Ovary (tissue), 9 donors: ENCODE measurements around the gene GGACT. TPM values are rescaled to one million over a fixed set of nuclear protein-coding genes. Genes with fewer than 3 reads are reported as not detected.

Source experiments
- DNase-seq, 5 donors: peaks; one replicate each; pipeline ENCODE4 v3.0.0-alpha.2; 2019 to 2020
- H3K27ac ChIP-seq, 2 donors: fragments of 200-600 bp; one replicate each; pipeline versions ENCODE4 v1.5.1 to v1.8.0; 2019 to 2022
- H3K27me3 ChIP-seq: fragments of 200-600 bp; one replicate; pipeline ENCODE4 v1.8.0; 2022
- H3K36me3 ChIP-seq: fragments of 200-600 bp; sonication (generic); one replicate; pipeline ENCODE4 v1.5.1; 2019
- H3K4me1 ChIP-seq: one replicate; pipeline ENCODE4 v1.8.1; 2013; ENCODE audit warnings: mild to moderate bottlenecking, moderate library complexity; ENCODE audit not compliant: insufficient read depth
- H3K4me3 ChIP-seq: fragments of 200-600 bp; sonication (generic); one replicate; pipeline ENCODE4 v1.5.1; 2017
- H3K9me3 ChIP-seq, 2 donors: fragments of 200-600 bp in 1 of 2; sonication (generic) in 1 of 2; one replicate each; pipeline versions ENCODE4 v1.5.1 to v1.8.1; 2013 to 2019; ENCODE audit warnings: mild to moderate bottlenecking in 1 of 2, moderate library complexity in 1 of 2
- CTCF ChIP-seq, 3 donors: fragments of 450-650 bp in 2 of 3; fragments of 200-600 bp in 1 of 3; IDR thresholded peaks; one replicate each; pipeline versions ENCODE4 v1.5.1 to v1.8.0; 2016 to 2022; ENCODE audit warnings: antibody characterized with exemption in 3 of 3, mild to moderate bottlenecking in 1 of 3
- EP300 ChIP-seq: sonication (generic); formaldehyde crosslinking; IDR thresholded peaks from one replicate; pipeline ENCODE4 v1.6.1; 2017; ENCODE audit warnings: antibody characterized with exemption
- POLR2A ChIP-seq: fragments of 450-650 bp; IDR thresholded peaks from one replicate; pipeline ENCODE4 v1.6.1; 2017; ENCODE audit warnings: antibody characterized with exemption, mild to moderate bottlenecking, moderate library complexity
- WGBS, 3 donors: extraction: QIAGEN DNeasy Blood & Tissue Kit in 1 of 3; methylation state at CpG; one replicate each; pipeline versions ENCODE4 v1.1.5 to v1.1.7; 2013 to 2017; 5-methylcytosine and 5-hydroxymethylcytosine counted together
- intact Hi-C, 4 donors: fragments of 100-400 bp; cut with DNase I; formaldehyde crosslinking; loops; one replicate each; pipeline versions ENCODE4 v1.11.0 to v1.15.1; 2022 to 2023
- polyA plus RNA-seq, 2 donors: library from polyadenylated mRNA; stranded (reverse); fragments of 200-250 nt in 1 of 2; fragments of 350-450 nt in 1 of 2; fragmentation: Illumina TruSeq in 1 of 2; extraction: RNeasy Lipid Tissue Mini Kit (QIAGEN cat#74804) in 1 of 2; gene quantifications; one replicate each; pipeline ENCODE4 v1.2.3, GENCODE V29; 2013 to 2014
- total RNA-seq, 7 donors: library from RNA; depleted of rRNA in 2 of 7; stranded (reverse); fragments of >200 nt in 2 of 7; fragmentation: NEBNext Ultra II Directional in 3 of 7; extraction: Animal tissue kit (Norgen Biotek cat#: 25700) in 3 of 7; gene quantifications; one replicate each; pipeline versions ENCODE4 v1.1.0 to v1.2.4, GENCODE V29; 2016 to 2023
- donor health status: DM: no; HTN: no; CAD: no; lungs with moderate emphysema.
- donor health status: DM: no; HTN: no; CAD: no.
- donor health status: Bipolar disorder and iron deficiency.
- donor health status: DM: yes; HTN: yes; CAD: no.
- donor health status: DM: no; HTN: no; CAD: no.
- donor health status: DM: yes; HTN: yes; CAD: no.

GGACT gene
- total and polyA plus RNA-seq, 9 donors, result 1.8 to 7.4 (median 2.7) TPM

- no peak overlapping the region for H3K27ac ChIP-seq
- TF ChIP-seq CTCF (IDR thresholded peaks at IDR 0.05) (no peak), EP300 (no peak), POLR2A (no peak)
- 95 to 96% (median 96%) methylated on average over 11 of the region's 11 CpGs for WGBS, 3 donors
Measured at GRCh38 chr13:100510208-100510957, 78.2 kb downstream of the GGACT start.

GRCh38 chr13:100508996-100509395 is 79.6 kb downstream of the GGACT start:
- TF ChIP-seq CTCF (IDR thresholded peaks at IDR 0.05) (no peak), EP300 (no peak), POLR2A (no peak)
- Histone ChIP-seq H3K27ac (no peak overlapping the region), H3K9me3 (no peaks in the 10 kb centered on the region), H3K27me3 (no peaks in the 10 kb centered on the region), H3K36me3 (no peaks in the 10 kb centered on the region), H3K4me3 (no peak overlapping the region), H3K4me1 (peaks cover 4% of the 10 kb centered on the region)
- WGBS, 3 donors, result 27 to 51% (median 47%) methylated on average over 8 of the region's 8 CpGs
- intact Hi-C loops, result no loop called here
- no peak for DNase-seq

More at GRCh38 chr13:100510208-100510957, 78.2 kb downstream of the GGACT start:
- Histone ChIP-seq H3K9me3 (no peaks in the 10 kb centered on the region), H3K36me3 (no peaks in the 10 kb centered on the region), H3K4me3 (no peak overlapping the region), H3K27me3 (no peaks in the 10 kb centered on the region), H3K4me1 (peaks cover 4% of the 10 kb centered on the region)
- DNase-seq, result no peak
- intact Hi-C loops, result loop anchor here (5.0 to 10.0 kb wide), 5 partner anchors 396 to 856 kb away; no protein-coding TSS in a partner anchor

DNA sequence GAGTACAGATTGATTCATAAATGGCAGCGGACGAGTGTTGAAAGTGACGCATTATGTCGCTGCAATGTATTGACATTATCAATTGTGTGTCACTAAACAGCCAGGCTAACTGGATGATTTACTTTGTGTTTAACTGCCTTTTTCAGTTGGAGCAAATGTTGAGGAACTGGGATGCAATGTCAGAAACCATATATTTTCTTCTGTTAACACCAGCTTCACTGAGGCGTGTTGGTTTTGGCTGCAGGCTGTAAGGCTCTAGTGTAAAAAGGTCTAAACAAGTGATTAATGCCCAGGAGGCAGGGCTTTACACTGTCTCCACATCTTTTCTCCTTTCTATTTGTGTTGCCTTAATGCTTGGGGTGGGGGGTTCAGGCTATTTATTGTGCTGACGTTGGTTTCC is 80.1 kb downstream of the GGACT start:
- WGBS, 3 donors, result 72 to 79% (median 74%) methylated on average over 6 of the region's 6 CpGs
- Histone ChIP-seq H3K36me3 (no peaks in the 10 kb centered on the region), H3K27ac (no peak overlapping the region), H3K4me1 (peaks cover 4% of the 10 kb centered on the region), H3K27me3 (no peaks in the 10 kb centered on the region), H3K4me3 (no peak overlapping the region), H3K9me3 (no peaks in the 10 kb centered on the region)
- no peak for TF ChIP-seq EP300
- no peak for TF ChIP-seq CTCF (IDR thresholded peaks at IDR 0.05)
- TF ChIP-seq POLR2A, result no peak
- intact Hi-C loops, result no loop called here
- no peak for DNase-seq

DNA sequence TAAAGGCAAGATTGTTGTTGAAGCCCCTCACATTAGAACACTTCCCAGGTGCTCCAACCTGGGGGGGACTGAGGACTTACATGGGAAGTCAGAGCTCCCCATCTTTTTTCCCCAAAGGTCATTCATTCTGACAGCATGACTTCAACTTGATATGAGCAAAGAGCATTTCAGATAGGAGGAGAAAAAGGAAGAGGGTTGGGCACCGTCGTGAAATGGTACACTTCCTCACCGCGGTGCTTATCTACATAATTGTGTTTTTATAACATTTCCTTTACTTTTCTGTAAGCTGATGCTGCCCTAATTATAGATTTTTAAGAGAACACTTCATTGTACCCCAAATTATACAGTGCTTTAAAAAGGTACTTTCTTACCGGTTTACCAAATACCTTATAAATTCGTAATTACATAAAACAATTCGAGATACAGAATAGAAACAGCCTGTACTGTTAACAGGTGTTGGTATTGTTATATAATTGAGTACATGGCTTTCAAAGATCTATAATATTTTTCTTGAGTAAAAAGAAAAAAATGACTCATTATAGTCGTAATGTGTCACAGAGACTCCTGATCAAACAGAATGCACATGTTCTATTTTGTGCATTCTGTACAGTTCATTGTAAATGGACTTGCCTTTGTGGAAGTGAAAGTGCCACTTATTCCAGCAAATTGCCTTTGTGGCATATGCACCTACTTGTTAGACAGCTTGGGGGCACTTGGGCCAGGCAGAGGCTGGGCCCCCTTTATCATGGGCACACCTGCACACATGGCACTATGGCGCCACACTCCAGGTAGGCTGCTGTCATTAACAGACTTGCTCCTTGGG is 81.8 kb downstream of the GGACT start:
- 82 to 89% (median 87%) methylated on average over 9 of the region's 9 CpGs for WGBS, 3 donors
- TF ChIP-seq POLR2A (no peak), EP300 (no peak), CTCF (IDR thresholded peaks at IDR 0.05) (no peak)

More for the DNA sequence above, 81.8 kb downstream of the GGACT start:
- no peaks in the 10 kb centered on the region for H3K9me3 ChIP-seq
- peaks cover 4% of the 10 kb centered on the region for H3K4me1 ChIP-seq
- intact Hi-C loops, result no loop called here
- no peaks in the 10 kb centered on the region for H3K36me3 ChIP-seq
- no peak overlapping the region for H3K27ac ChIP-seq
- H3K4me3 ChIP-seq, result no peak overlapping the region
- no peaks in the 10 kb centered on the region for H3K27me3 ChIP-seq
- DNase-seq, result no peak
